Lower lobe of right lung (tissue), 1 donor: ENCODE results near the gene ZNF322. TPM values are rescaled to one million over a fixed set of nuclear protein-coding genes. Genes with fewer than 3 reads are reported as not detected.

Experiments
- total RNA-seq: library from RNA; stranded (reverse); fragmentation: NEBNext Ultra II Directional; extraction: Animal tissue kit (Norgen Biotek cat#: 25700); gene quantifications from one replicate; pipeline ENCODE4 v1.2.1, GENCODE V29; 2021
- donor health status: DM: no; HTN: yes; CAD: no; lungs with severe emphysema.

ZNF322 gene
- total RNA-seq, 1 donor from 2014 or later = 25.6 TPM

Other genes starting within 250 kb of the ZNF322 start
- 60.2 TPM for gene BTN3A3, start 219.2 kb downstream of the ZNF322 start, total RNA-seq
- gene BTN2A1, start 201.8 kb downstream of the ZNF322 start, total RNA-seq = 27.0 TPM
- not detected for gene BTN1A1, start 159.4 kb downstream of the ZNF322 start, total RNA-seq
- gene HMGN4, start 121.4 kb downstream of the ZNF322 start, total RNA-seq = 42.9 TPM
- gene ABT1, start 62.8 kb downstream of the ZNF322 start, total RNA-seq = 13.5 TPM